Activated gamma-delta T cell treated with Interleukin-2 at 50 U/mL for 16 hours (primary cell): ENCODE results near the gene PPIL4.
A peak's percentile ranks its signal among the peaks of the same experiment; 100 is the strongest.

ENCODE experiments used
- DNase-seq: peaks from one replicate; pipeline ENCODE4 v3.0.0-alpha.2; 2020

The PPIL4 gene

DNA sequence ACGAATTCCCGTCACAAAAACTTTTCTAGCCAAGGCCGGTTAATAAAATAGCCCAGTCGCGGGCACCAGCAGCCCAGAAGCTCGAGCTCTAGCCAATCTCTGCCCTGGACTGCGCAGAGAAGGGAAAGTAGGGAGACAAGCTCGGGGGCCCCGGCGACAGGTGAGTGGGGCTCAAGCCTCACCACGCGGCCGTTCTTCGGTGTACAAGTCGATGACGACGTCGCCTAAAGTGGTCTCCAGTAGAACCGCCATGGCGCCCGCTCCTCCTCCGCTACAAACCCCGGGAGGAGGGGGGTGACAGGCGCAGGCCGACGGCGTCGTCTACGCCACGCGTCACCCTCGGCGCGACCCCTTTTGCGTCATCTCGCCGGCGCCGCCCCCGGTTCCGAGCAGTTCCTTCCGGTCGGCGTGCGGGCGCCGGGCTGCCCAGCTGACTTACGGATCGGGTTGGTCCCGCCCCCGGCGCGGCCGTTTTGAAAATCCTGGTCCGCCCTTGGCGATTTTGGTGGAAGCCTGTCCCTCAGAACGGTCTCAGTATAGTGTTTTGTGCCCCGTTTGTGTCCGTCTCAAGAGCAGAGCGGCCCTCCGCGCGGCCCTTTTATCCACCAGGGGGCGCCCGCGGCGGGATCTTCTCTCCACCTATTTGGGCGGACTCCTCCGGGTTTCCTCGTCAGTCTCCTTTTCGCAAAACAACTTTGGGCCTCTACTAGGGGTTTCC lies at the start of gene PPIL4:
PPIL4 (minus strand) TSS at position 290 of the 718 bp plus-strand sequence; CDS start at position 252, 38 bp downstream.
- peak; percentile 95 for DNase-seq

DNA sequence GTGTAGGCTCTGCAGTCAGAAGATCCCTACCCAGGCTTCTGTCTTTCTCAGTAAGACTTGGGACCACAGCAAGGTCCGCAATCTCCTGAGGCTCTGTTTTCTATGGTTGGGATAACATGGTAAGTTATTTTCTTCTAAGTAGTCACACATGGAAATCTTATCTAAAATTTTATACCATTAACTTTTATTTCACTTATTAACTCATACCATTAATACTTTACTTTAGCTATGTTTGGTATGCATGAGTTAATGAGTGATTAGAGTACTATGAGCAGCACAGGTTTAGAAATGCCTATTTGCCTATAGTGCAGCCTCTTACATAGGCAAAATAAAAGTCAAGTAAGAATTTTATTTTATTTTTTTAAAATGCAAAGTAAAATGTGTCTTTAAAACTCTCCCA lies 47.6 kb upstream of the PPIL4 start:
- DNase-seq = no peak

- no peak for DNase-seq
Measured at GRCh38 chr6:149592983-149593382, 47.1 kb upstream of the PPIL4 start.

DNA sequence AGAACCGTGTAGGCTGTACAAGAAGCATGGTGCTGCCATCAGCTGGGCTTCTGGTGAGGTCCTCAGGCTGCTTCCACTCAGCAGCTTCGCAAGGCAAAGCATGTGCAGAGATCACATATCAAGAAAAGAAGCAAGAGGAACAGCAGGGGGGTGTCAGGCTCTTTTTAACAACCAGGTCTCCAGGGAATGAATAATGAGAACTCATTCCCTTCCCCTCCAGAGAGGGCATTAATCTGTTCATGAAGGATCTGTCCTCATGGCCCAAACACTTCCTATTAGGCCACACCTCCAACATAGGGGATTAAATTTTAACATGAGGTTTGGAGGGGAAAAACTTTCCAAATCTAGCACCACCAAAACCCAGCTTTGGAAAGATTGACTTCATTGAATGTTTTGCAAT lies 40.3 kb upstream of the PPIL4 start:
- no peak for DNase-seq

- DNase-seq = no peak
Measured at GRCh38 chr6:149581349-149581748, 35.5 kb upstream of the PPIL4 start.

- DNase-seq = no peak
Measured at GRCh38 chr6:149580880-149581279, 35.0 kb upstream of the PPIL4 start.

- no peak for DNase-seq
Measured at GRCh38 chr6:149567945-149568585, 22.2 kb upstream of the PPIL4 start.

GRCh38 chr6:149567194-149567586 lies 21.3 kb upstream of the PPIL4 start:
- no peak for DNase-seq

DNA sequence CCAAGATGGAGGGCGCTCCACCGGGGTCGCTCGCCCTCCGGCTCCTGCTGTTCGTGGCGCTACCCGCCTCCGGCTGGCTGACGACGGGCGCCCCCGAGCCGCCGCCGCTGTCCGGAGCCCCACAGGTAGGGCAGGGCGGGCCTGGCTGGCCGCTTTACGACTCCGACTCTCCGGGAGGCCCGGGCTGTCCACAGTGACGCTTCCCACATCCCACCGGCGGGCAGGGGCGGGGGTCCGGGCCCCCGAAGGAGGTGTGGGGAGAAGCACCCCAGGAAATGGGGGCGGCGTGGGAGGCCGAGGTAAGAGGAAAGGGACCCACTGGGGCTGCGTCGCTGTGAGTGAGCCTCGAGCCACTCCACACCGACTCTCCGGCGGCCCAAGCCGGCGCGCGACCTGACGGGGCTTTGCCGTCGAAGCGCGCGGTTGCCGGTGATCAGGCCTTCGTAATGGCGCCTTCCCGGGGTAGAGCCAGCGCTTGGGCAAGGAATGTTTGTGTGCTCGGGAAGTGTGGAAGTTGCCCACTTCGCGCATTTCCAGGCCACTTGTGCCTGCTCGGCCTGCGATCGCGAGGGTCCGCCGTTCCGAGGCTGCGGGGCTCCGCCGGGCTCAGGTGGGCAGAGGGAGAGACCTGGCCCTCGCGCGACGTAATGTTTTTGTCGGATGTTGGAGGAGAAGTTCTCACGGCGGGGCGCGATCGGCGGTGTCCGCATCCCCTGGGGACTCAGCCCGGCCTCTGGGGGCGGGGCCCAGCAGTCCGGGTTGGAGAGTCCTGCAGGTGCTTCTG lies 20.8 kb upstream of the PPIL4 start:
- peak; percentile 20 for DNase-seq

DNA sequence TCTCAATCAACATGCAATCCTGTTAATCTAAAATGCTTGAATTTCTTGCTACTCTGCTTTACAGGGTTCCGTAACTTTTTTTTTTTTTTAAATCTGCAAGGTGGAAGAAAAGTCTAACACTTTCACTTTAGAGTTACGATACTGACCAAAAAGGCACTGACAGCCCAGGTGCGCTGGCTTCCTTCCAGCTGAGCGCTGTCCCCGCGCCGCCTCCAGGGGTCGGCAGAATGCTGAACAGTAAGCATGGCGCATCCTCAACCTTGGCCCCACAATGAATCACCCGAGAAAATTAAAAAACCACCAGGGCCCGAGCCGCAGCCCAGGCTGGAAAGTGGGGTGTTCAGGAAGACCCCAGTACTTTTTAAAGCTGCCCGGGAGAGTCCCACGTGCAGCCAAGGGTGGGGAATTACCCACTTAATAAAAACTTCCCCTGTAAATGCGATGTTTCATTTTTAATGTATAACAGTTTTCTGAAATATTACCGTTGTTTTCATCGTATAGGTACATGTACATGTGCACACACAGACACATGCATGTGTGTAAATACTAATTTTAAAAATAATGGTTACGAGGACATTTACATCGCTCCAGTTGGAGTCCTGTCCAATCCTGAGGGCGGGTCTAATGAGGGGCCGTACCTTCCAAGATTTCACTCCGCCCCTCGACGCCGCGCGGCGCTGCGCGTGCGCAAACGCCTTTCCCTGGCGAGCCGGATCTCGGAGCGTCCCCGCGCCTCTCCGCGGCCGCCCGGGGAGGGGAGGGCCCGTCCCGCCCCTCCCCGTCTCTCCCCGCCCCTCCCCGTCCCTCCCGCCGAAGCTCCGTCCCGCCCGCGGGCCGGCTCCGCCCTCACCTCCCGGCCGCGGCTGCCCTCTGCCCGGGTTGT lies 19.9 kb upstream of the PPIL4 start, which contains the start of gene GINM1:
GINM1 (plus strand) TSS at position 849 of the 883 bp plus-strand sequence. CDS start 40 bp downstream, outside the sequence.
- DNase-seq = peak; percentile 92

GRCh38 chr6:149563928-149564325 lies 18.1 kb upstream of the PPIL4 start:
- DNase-seq = no peak

GRCh38 chr6:149563203-149563927 lies 17.5 kb upstream of the PPIL4 start:
- no peak for DNase-seq

DNA sequence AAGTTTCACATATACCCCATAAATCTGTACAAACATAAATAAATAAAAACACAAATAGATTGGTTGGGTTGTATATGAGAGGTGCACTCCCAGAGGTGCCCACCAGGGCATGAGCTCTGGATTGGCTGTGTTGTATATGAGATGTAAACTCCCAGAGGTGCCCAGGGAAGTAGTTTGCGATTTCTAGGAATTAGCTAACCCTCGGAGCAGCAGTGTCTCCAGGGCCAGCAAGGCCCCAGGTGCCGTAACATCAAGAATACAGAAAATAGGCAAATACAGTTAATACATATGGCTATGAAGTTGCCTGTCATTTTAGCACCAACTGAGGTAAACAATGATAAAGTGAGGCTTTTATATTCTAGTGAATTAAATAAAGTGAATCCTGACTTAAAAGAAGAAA lies 14.9 kb upstream of the PPIL4 start:
- DNase-seq = no peak

GRCh38 chr6:149559389-149559788 lies 13.5 kb upstream of the PPIL4 start:
- no peak for DNase-seq

DNA sequence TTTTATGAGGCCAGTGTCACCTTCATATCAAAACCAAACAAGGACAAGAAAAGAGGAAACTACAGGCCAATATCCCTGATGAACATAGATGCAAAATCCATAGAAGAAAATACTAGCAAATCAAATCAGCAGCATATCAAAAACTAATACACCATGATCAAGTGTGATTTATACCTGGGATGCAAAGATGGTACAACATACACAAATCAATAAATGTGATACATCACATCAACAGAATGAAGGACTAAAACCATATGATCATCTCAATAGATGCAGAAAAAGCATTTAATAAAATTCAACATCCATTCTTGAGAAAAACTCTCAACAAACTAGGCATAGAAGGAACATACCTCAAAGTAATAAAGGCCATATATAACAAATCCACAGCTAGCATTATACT lies 12.2 kb upstream of the PPIL4 start:
- DNase-seq = no peak

GRCh38 chr6:149551920-149552319 lies 6.1 kb upstream of the PPIL4 start:
- DNase-seq = no peak

- DNase-seq = peak; percentile 46
Measured at GRCh38 chr6:149545258-149545753, 537 bp downstream of the PPIL4 start.

DNA sequence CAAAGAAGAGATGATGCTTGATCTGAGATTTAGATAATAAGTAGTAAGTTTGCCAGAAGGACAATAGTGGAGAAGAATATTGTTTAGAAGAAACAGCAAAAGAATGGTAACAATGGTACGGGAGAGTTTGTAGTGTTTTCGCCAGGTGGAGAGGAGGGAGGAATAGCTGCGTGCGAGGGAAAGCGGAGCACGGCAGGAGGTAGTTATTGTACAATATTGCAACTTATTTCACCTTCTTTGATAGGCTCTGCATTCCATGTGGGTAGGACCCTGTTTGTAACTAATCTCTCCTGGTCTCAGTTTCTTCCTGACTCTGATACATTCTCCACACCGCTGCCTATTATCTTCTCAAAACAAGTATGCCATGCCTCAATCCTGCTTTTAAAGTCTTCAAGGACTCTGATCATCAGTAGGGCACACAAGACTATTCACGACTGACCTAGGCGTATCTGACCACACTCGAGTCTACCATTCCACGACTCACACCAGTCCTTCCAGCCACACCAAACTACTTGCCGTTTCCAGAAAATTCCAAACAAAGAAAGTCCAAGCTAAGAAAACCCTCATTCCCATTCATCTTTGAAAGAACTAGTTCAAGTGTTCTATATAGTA lies 1.1 kb downstream of the PPIL4 start:
- DNase-seq = no peak

GRCh38 chr6:149541139-149541538 lies 4.7 kb downstream of the PPIL4 start:
- DNase-seq = no peak

- no peak for DNase-seq
Measured at GRCh38 chr6:149534742-149535141, 11.1 kb downstream of the PPIL4 start.

- DNase-seq = no peak
Measured at GRCh38 chr6:149529650-149530049, 16.2 kb downstream of the PPIL4 start.
